ENCODE data around the gene SYNE1. TPM values are rescaled to one million over a fixed set of nuclear protein-coding genes. Genes with fewer than 3 reads are reported as not detected.

The SYNE1 gene
- polyA plus RNA-seq, 2 of the 4 experiments (the other 2 are of a cell fraction), result 10.5 to 28.5 TPM

- FAIRE-seq (no peak), DNase-seq (ENCODE audit: low read depth in 1 of 2, low spot score in 1 of 2) (no peak), ATAC-seq (no peak)
- ChIA-PET POLR2A (no interaction called here), CTCF (interaction anchor here (0.7 kb wide), 1 partner anchor 27 kb away, joined by 3 read pairs; no protein-coding TSS in a partner anchor)
- no peak overlapping the region for H3K27ac ChIP-seq
- peaks cover 6% of the 10 kb centered on the region; the same call in 1 of the 3 replicates for H3K4me1 ChIP-seq
- WGBS (ENCODE audit: missing lambda C conversion rate), result 86% methylated on average over 3 of the region's 3 CpGs
- no peaks in the 10 kb centered on the region for H3K9me3 ChIP-seq
- TF ChIP-seq SMC3 (IDR thresholded peaks at IDR 0.05), result no peak
- TF ChIP-seq POLR2AphosphoS2 (conservative IDR thresholded peaks at IDR 0.05; ENCODE audit: low read length), result no peak
- no peak for TF ChIP-seq HEYL (CRISPR knock-in tag; IDR thresholded peaks at IDR 0.05)
- TF ChIP-seq TP53 (CRISPR knock-in tag; IDR thresholded peaks at IDR 0.05), result no peak
- no peak for TF ChIP-seq ZC3H11A (IDR thresholded peaks at IDR 0.05)
- TF ChIP-seq PHF8 (IDR thresholded peaks at IDR 0.05; ENCODE audit: borderline replicate concordance, low read depth), result no peak
- no peak for TF ChIP-seq CHD4 (IDR thresholded peaks at IDR 0.05; ENCODE audit: borderline replicate concordance)
- TF ChIP-seq PBX3 (IDR thresholded peaks at IDR 0.05), result no peak
- TF ChIP-seq MAX (IDR thresholded peaks at IDR 0.05), result no peak
- no peak for TF ChIP-seq HDAC2 (IDR thresholded peaks at IDR 0.05)
- TF ChIP-seq FOSL2 (IDR thresholded peaks at IDR 0.05), result no peak
- TF ChIP-seq FOSL2 (CRISPR knock-in tag; IDR thresholded peaks at IDR 0.05), result no peak
- H3K4me3 ChIP-seq, result no peak overlapping the region
- H3K4me2 ChIP-seq, result no peak overlapping the region
These were observed 476.8 kb downstream of the SYNE1 start for GRCh38 chr6:152160346-152160745.

GRCh38 chr6:152155792-152156191 lies 481.4 kb downstream of the SYNE1 start:
- WGBS (ENCODE audit: missing lambda C conversion rate), result 93% methylated on average over 7 of the region's 8 CpGs
- no peaks in the 10 kb centered on the region for H3K4me1 ChIP-seq
- no peak overlapping the region for H3K4me2 ChIP-seq
- ChIA-PET CTCF (interaction anchor here (0.9 kb wide), 1 partner anchor 10 kb away, joined by 3 read pairs; no protein-coding TSS in a partner anchor), POLR2A (no interaction called here)
- ATAC-seq, result no peak
- FAIRE-seq, result no peak
- H3K4me3 ChIP-seq, result no peak overlapping the region
- DNase-seq (ENCODE audit: low read depth in 1 of 2, low spot score in 1 of 2), result no peak
- TF ChIP-seq NFE2L2 (conservative IDR thresholded peaks at IDR 0.05; ENCODE audit: low read length), result no peak
- no peak for TF ChIP-seq ZSCAN20 (CRISPR knock-in tag; IDR thresholded peaks at IDR 0.05)
- TF ChIP-seq RNF2 (IDR thresholded peaks at IDR 0.05; ENCODE audit: borderline replicate concordance, low read depth), result no peak
- TF ChIP-seq PBX3 (IDR thresholded peaks at IDR 0.05), result no peak
- no peak for TF ChIP-seq CBX2 (IDR thresholded peaks at IDR 0.05; ENCODE audit: borderline replicate concordance, low read depth)
- TF ChIP-seq KDM1A (IDR thresholded peaks at IDR 0.05; ENCODE audit: low read depth), result no peak
- no peak for TF ChIP-seq CBX8 (IDR thresholded peaks at IDR 0.05)
- no peak for TF ChIP-seq MYC (IDR thresholded peaks at IDR 0.05; ENCODE audit: borderline replicate concordance, low read length)
- no peak for TF ChIP-seq ATOH8 (CRISPR knock-in tag; IDR thresholded peaks at IDR 0.05; ENCODE audit: low read depth)
- no peak for TF ChIP-seq KDM5A (IDR thresholded peaks at IDR 0.05)
- no peak for TF ChIP-seq EHMT2 (IDR thresholded peaks at IDR 0.05; ENCODE audit: low read depth)
- TF ChIP-seq RARB (CRISPR knock-in tag; IDR thresholded peaks at IDR 0.05), result no peak
- TF ChIP-seq NR3C1 (IDR thresholded peaks at IDR 0.05), result no peak
- no peak overlapping the region for H3K27ac ChIP-seq
- H3K9me3 ChIP-seq, result no peaks in the 10 kb centered on the region

Data from A549 (cell line).